ENCODE measurements around the gene CCDC77.

DNA sequence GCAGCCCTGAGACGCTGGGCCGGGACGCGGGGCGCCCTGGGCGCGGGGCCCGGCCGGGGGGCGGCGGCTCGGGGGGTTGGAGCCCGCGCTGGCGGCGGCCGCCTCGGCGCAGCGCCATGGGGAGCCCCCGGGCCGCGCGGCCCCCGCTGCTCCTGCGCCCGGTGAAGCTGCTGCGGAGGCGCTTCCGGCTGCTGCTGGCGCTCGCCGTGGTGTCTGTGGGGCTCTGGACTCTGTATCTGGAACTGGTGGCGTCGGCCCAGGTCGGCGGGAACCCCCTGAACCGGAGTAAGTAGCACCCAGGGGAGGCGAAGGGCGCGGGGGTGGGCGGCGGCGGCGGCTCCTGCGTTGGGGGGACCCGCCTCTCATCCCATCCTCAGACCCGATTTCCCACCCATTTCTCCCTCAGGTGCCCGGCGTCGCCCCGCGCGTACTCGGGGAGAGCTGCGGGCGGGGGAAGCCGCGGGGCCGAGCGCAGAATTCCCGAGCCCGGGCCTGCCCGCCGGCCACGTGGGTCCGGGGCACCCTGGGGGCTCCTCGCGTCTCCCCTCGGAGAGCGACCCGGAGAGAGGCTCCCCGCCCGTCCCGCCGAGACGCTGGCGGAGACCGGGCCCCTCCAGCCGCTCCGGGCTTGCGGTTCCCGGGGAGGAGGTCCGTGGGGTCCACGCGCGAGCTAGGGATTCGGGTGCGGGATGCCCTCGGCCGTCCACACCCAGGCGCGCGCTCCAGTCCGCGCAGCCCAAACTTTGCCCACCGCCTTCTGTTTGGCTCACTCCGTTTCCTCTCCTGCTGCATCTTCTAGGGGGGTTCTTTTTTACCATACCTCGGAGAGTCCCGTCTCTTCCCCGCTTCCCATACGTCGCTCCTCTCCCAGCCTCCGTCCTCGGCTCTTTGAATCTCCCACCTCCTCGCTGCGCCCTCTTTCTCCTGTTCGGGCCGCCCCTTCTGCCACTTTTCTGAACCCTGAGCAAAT lies 59.1 kb downstream of the CCDC77 start:
- TF ChIP-seq, protein P1, sequence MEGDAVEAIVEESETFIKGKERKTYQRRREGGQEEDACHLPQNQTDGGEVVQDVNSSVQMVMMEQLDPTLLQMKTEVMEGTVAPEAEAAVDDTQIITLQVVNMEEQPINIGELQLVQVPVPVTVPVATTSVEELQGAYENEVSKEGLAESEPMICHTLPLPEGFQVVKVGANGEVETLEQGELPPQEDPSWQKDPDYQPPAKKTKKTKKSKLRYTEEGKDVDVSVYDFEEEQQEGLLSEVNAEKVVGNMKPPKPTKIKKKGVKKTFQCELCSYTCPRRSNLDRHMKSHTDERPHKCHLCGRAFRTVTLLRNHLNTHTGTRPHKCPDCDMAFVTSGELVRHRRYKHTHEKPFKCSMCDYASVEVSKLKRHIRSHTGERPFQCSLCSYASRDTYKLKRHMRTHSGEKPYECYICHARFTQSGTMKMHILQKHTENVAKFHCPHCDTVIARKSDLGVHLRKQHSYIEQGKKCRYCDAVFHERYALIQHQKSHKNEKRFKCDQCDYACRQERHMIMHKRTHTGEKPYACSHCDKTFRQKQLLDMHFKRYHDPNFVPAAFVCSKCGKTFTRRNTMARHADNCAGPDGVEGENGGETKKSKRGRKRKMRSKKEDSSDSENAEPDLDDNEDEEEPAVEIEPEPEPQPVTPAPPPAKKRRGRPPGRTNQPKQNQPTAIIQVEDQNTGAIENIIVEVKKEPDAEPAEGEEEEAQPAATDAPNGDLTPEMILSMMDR (IDR thresholded peaks at IDR 0.05) = no peak
- no peak for TF ChIP-seq POLR2A (IDR thresholded peaks at IDR 0.05)
